ENCODE measurements around the gene ANO8.
"Not testable (repeated sequence)": the region's sequence is repeated elsewhere in the genome, so short reads cannot be mapped to it uniquely, and the experiment has no call there.

Gene ANO8

GRCh38 chr19:17334414-17335409 is at the start of gene ANO8:
TSS of gene ANO8 (minus strand) at chr19:17334855. CDS start at chr19:17334670, 185 bp downstream.
- peak; percentile 96 for DNase-seq

GRCh38 chr19:17380426-17381138 is 45.9 kb upstream of the ANO8 start:
- no peak for DNase-seq

- no peak for DNase-seq
Measured at GRCh38 chr19:17379221-17379631, 44.6 kb upstream of the ANO8 start.

- DNase-seq, result no peak
Measured at GRCh38 chr19:17378271-17378670, 43.6 kb upstream of the ANO8 start.

GRCh38 chr19:17376935-17377600 is 42.4 kb upstream of the ANO8 start, which contains the start of gene PLVAP:
TSS of gene PLVAP (minus strand) at chr19:17377342. CDS start at chr19:17377288, 54 bp downstream.
- DNase-seq, result no peak

- DNase-seq, result no peak
Measured at GRCh38 chr19:17370026-17370587, 35.5 kb upstream of the ANO8 start.

- DNase-seq, result no peak
Measured at GRCh38 chr19:17365361-17365760, 30.7 kb upstream of the ANO8 start.

- DNase-seq, result not testable (repeated sequence)
Measured at GRCh38 chr19:17363852-17364605, 29.4 kb upstream of the ANO8 start.

- DNase-seq, result no peak
Measured at GRCh38 chr19:17359905-17360800, 25.5 kb upstream of the ANO8 start.

GRCh38 chr19:17358395-17358794 is 23.7 kb upstream of the ANO8 start:
- DNase-seq, result no peak

GRCh38 chr19:17357724-17358123 is 23.1 kb upstream of the ANO8 start:
- no peak for DNase-seq

- no peak for DNase-seq
Measured at GRCh38 chr19:17357078-17357666, 22.5 kb upstream of the ANO8 start.

GRCh38 chr19:17353386-17353785 is 18.7 kb upstream of the ANO8 start:
- no peak for DNase-seq

- no peak for DNase-seq
Measured at GRCh38 chr19:17352608-17353280, 18.1 kb upstream of the ANO8 start.

GRCh38 chr19:17351815-17352435 is 17.3 kb upstream of the ANO8 start:
- no peak for DNase-seq

GRCh38 chr19:17348700-17349099 is 14.0 kb upstream of the ANO8 start:
- no peak for DNase-seq

- no peak for DNase-seq
Measured at GRCh38 chr19:17347877-17348276, 13.2 kb upstream of the ANO8 start.

GRCh38 chr19:17347361-17347760 is 12.7 kb upstream of the ANO8 start:
- no peak for DNase-seq

- DNase-seq, result peak; percentile 88
Measured at GRCh38 chr19:17346109-17346671, 11.5 kb upstream of the ANO8 start.
